Smooth muscle cell (in vitro differentiated cells): ENCODE data around the gene HTRA2. TPM values are rescaled to one million over a fixed set of nuclear protein-coding genes. Genes with fewer than 3 reads are reported as not detected.

Source experiments
- DNase-seq: peaks from one replicate; lab custom pipeline; 2025; ENCODE audit not compliant: unreplicated experiment; lab: John Stamatoyannopoulos, UW
- H2AFZ ChIP-seq: fragments of 200-600 bp; sonication (generic); 2 replicates; pipeline ENCODE4 v1.6.0; 2016; ENCODE audit warnings: antibody characterized with exemption, low read depth, mild to moderate bottlenecking
- H3F3A ChIP-seq: fragments of 200-600 bp; sonication (generic); 2 replicates; pipeline ENCODE4 v1.6.0; 2017; ENCODE audit warnings: antibody characterized with exemption, low read depth
- H3K27ac ChIP-seq: fragments of 200-600 bp; sonication (generic); 2 replicates; pipeline ENCODE4 v1.5.1; 2016; ENCODE audit warnings: low read depth, mild to moderate bottlenecking
- H3K27me3 ChIP-seq: fragments of 200-600 bp; sonication (generic); 2 replicates; pipeline ENCODE4 v1.6.1; 2016; ENCODE audit warnings: low read depth, mild to moderate bottlenecking
- H3K36me3 ChIP-seq: fragments of 200-600 bp; sonication (generic); 2 replicates; pipeline ENCODE4 v1.5.1; 2016; ENCODE audit warnings: low read depth
- H3K4me1 ChIP-seq: fragments of 200-600 bp; sonication (generic); 2 replicates; pipeline ENCODE4 v1.5.1; 2016; ENCODE audit warnings: low read depth
- H3K4me2 ChIP-seq: fragments of 200-600 bp; sonication (generic); 2 replicates; pipeline ENCODE4 v1.6.0; 2016; ENCODE audit warnings: mild to moderate bottlenecking
- H3K4me3 ChIP-seq: fragments of 200-600 bp; sonication (generic); 2 replicates; pipeline ENCODE4 v1.5.1; 2016; ENCODE audit warnings: mild to moderate bottlenecking
- H3K79me2 ChIP-seq: fragments of 200-600 bp; sonication (generic); 2 replicates; pipeline ENCODE4 v1.6.0; 2016; ENCODE audit warnings: low read depth, mild to moderate bottlenecking
- H3K9ac ChIP-seq: fragments of 200-600 bp; sonication (generic); 2 replicates; pipeline ENCODE4 v1.6.0; 2016; ENCODE audit warnings: low read depth
- H3K9me3 ChIP-seq: fragments of 200-600 bp; sonication (generic); replicated peaks from 2 replicates; pipeline ENCODE4 v1.5.1; 2016; ENCODE audit warnings: low read depth
- H4K20me1 ChIP-seq: fragments of 200-600 bp; sonication (generic); 2 replicates; pipeline ENCODE4 v1.6.0; 2016; ENCODE audit warnings: low read depth
- WGBS: methylation state at CpG from one replicate; pipeline ENCODE4 v1.1.7; 2016; ENCODE audit warnings: low lambda C conversion rate; 5-methylcytosine and 5-hydroxymethylcytosine counted together
- polyA plus RNA-seq: library from polyadenylated mRNA; unstranded; fragments of >200 nt; fragmentation: Nextera tagmentation; extraction: Ambion mirVana; gene quantifications from 2 replicates; pipeline ENCODE4 v1.2.1, GENCODE V29; 2016
- total RNA-seq: library from RNA; depleted of rRNA; stranded (reverse); fragments of >200 nt; gene quantifications from 2 replicates; pipeline ENCODE4 v1.2.3, GENCODE V29; 2014
- TF ChIP-seq, protein P1 (sequence below): fragments of 200-600 bp; sonication (generic); IDR thresholded peaks from 2 replicates; pipeline ENCODE4 v1.5.1; 2017; ENCODE audit warnings: borderline replicate concordance, mild to moderate bottlenecking, antibody characterized with exemption; ENCODE audit not compliant: insufficient read depth, poor library complexity, severe bottlenecking

The HTRA2 gene
- total and polyA plus RNA-seq, 2 experiments from 2014 or later = 19.1 to 30.4 TPM

- Histone ChIP-seq H3K36me3 (no peaks in the 10 kb centered on the region), H3K79me2 (peaks cover 28% of the 10 kb centered on the region), H3K4me3 (no peak overlapping the region), H3K9me3 (no peaks in the 10 kb centered on the region), H2AFZ (no peak overlapping the region), H3K4me2 (no peak overlapping the region), H3K4me1 (peaks cover 11% of the 10 kb centered on the region), H4K20me1 (peaks cover 11% of the 10 kb centered on the region), H3F3A (peaks cover 15% of the 10 kb centered on the region), H3K9ac (no peak overlapping the region), H3K27ac (no peak overlapping the region), H3K27me3 (no peaks in the 10 kb centered on the region)
- no peak for DNase-seq
- WGBS = 98% methylated on average over 9 of the region's 9 CpGs
- TF ChIP-seq, protein P1, sequence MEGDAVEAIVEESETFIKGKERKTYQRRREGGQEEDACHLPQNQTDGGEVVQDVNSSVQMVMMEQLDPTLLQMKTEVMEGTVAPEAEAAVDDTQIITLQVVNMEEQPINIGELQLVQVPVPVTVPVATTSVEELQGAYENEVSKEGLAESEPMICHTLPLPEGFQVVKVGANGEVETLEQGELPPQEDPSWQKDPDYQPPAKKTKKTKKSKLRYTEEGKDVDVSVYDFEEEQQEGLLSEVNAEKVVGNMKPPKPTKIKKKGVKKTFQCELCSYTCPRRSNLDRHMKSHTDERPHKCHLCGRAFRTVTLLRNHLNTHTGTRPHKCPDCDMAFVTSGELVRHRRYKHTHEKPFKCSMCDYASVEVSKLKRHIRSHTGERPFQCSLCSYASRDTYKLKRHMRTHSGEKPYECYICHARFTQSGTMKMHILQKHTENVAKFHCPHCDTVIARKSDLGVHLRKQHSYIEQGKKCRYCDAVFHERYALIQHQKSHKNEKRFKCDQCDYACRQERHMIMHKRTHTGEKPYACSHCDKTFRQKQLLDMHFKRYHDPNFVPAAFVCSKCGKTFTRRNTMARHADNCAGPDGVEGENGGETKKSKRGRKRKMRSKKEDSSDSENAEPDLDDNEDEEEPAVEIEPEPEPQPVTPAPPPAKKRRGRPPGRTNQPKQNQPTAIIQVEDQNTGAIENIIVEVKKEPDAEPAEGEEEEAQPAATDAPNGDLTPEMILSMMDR = no peak
These were observed 2.0 kb upstream of the HTRA2 start for GRCh38 chr2:74527741-74528140.

GRCh38 chr2:74528600-74529356, 955 bp upstream of the HTRA2 start:
- Histone ChIP-seq H3F3A (peaks cover 16% of the 10 kb centered on the region), H3K4me3 (peak overlapping the region; percentile 88), H3K4me2 (peak overlapping the region; percentile 99), H3K9me3 (no peaks in the 10 kb centered on the region), H3K27ac (peak overlapping the region; percentile 71), H3K4me1 (peaks cover 11% of the 10 kb centered on the region), H2AFZ (peak overlapping the region; percentile 69), H3K79me2 (peaks cover 28% of the 10 kb centered on the region), H4K20me1 (peaks cover 11% of the 10 kb centered on the region), H3K9ac (peak overlapping the region; percentile 89), H3K27me3 (no peaks in the 10 kb centered on the region), H3K36me3 (no peaks in the 10 kb centered on the region)
- no peak for DNase-seq
- 18% methylated on average over 29 of the region's 29 CpGs for WGBS
- TF ChIP-seq, protein P1 = no peak

DNA sequence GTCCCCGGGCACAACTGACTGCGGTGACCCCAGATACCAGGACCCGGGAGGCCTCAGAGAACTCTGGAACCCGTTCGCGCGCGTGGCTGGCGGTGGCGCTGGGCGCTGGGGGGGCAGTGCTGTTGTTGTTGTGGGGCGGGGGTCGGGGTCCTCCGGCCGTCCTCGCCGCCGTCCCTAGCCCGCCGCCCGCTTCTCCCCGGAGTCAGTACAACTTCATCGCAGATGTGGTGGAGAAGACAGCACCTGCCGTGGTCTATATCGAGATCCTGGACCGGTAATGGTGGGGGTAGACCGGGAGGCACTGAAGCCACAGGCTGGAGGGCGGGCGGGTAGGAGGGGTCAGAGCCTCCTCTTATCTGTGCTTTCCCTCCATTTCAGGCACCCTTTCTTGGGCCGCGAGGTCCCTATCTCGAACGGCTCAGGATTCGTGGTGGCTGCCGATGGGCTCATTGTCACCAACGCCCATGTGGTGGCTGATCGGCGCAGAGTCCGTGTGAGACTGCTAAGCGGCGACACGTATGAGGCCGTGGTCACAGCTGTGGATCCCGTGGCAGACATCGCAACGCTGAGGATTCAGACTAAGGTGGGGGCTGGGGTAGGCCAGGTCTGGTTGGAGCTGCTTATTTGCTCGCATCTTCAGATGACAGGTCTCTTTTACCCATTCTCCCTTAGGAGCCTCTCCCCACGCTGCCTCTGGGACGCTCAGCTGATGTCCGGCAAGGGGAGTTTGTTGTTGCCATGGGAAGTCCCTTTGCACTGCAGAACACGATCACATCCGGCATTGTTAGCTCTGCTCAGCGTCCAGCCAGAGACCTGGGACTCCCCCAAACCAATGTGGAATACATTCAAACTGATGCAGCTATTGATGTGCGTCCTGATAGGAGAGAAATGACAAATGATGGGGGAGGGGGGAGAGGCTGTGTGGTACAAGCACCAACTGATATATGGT, 780 bp downstream of the HTRA2 start:
- WGBS = 11% methylated on average over 40 of the region's 54 CpGs
- peaks cover 28% of the 10 kb centered on the region for H3K79me2 ChIP-seq
- peak overlapping the region; percentile 88 for H3K4me3 ChIP-seq
- peaks cover 20% of the 10 kb centered on the region for H3F3A ChIP-seq
- H4K20me1 ChIP-seq = peaks cover 11% of the 10 kb centered on the region
- H3K27me3 ChIP-seq = no peaks in the 10 kb centered on the region
- no peaks in the 10 kb centered on the region for H3K9me3 ChIP-seq
- peak overlapping the region; percentile 89 for H3K9ac ChIP-seq
- peaks cover 11% of the 10 kb centered on the region for H3K4me1 ChIP-seq
- H3K36me3 ChIP-seq = no peaks in the 10 kb centered on the region
- peak overlapping the region; percentile 99 for H3K4me2 ChIP-seq
- peak overlapping the region; percentile 71 for H3K27ac ChIP-seq
- H2AFZ ChIP-seq = peak overlapping the region; percentile 69
- TF ChIP-seq, protein P1 = no peak
- no peak for DNase-seq
